Measurements from ENCODE around the gene IPP.
"Not testable (repeated sequence)": the region's sequence is repeated elsewhere in the genome, so short reads cannot be mapped to it uniquely, and the experiment has no call there.

Gene IPP

DNA sequence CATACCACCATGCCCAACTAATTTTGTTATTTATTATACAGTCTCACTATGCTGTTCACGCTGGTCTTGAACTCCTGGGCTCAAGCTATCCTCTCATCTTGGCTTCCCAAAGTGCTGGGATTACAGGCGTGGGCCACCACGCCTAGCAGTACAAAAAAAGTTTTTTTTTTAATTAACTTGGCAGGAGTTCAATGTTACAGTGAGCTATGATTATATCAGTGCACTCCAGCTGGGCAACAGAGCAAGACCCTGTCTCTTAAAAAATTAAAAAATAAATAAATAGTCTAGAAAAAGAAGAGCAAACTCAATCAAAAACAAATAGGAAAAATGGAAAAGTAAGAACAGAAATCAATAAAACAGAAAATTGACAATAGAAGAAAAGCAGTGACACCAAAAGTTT lies 36.7 kb downstream of the IPP start:
- Histone ChIP-seq H3K9me3 (ENCODE audit: control insufficient read depth, low read length) (no peaks in the 10 kb centered on the region), H3K36me3 (ENCODE audit: control insufficient read depth, insufficient read depth, low read length) (peaks cover 3% of the 10 kb centered on the region), H3K27ac (ENCODE audit: low read depth, low read length, severe bottlenecking) (no peak overlapping the region), H3K4me3 (ENCODE audit: extremely low read depth, insufficient read depth, low read length, poor library complexity, severe bottlenecking) (no peak overlapping the region), H3K4me1 (ENCODE audit: control insufficient read depth, insufficient read depth, low read length, poor library complexity, severe bottlenecking) (no peaks in the 10 kb centered on the region)
- 100% methylated on average over 1 of the region's 3 CpGs for WGBS, 2 experiments (ENCODE audit: insufficient coverage in 2 of 2)

GRCh38 chr1:45704637-45705036 lies 45.8 kb downstream of the IPP start:
- no peaks in the 10 kb centered on the region for H3K4me1 ChIP-seq (ENCODE audit: control insufficient read depth, insufficient read depth, low read length, poor library complexity, severe bottlenecking)
- H3K4me3 ChIP-seq (ENCODE audit: extremely low read depth, insufficient read depth, low read length, poor library complexity, severe bottlenecking): no peak overlapping the region
- 67 to 100% methylated on average over 1 of the region's 1 CpG for WGBS, 2 experiments (ENCODE audit: insufficient coverage in 2 of 2)
- H3K27ac ChIP-seq (ENCODE audit: low read depth, low read length, severe bottlenecking): no peak overlapping the region
- H3K36me3 ChIP-seq (ENCODE audit: control insufficient read depth, insufficient read depth, low read length): peaks cover under 1% of the 10 kb centered on the region
- H3K9me3 ChIP-seq (ENCODE audit: control insufficient read depth, low read length): no peaks in the 10 kb centered on the region

- Histone ChIP-seq H3K9me3 (ENCODE audit: control insufficient read depth, low read length) (no peaks in the 10 kb centered on the region), H3K4me1 (ENCODE audit: control insufficient read depth, insufficient read depth, low read length, poor library complexity, severe bottlenecking) (no peaks in the 10 kb centered on the region), H3K4me3 (ENCODE audit: extremely low read depth, insufficient read depth, low read length, poor library complexity, severe bottlenecking) (no peak overlapping the region), H3K27ac (ENCODE audit: low read depth, low read length, severe bottlenecking) (no peak overlapping the region), H3K36me3 (ENCODE audit: control insufficient read depth, insufficient read depth, low read length) (peaks cover 62% of the 10 kb centered on the region)
- 94 to 100% methylated on average over 6 of the region's 7 CpGs for WGBS, 2 experiments (ENCODE audit: insufficient coverage in 2 of 2)
Measured at GRCh38 chr1:45694823-45695222, 55.6 kb downstream of the IPP start.

GRCh38 chr1:45693811-45694210 lies 56.6 kb downstream of the IPP start:
- H3K27ac ChIP-seq (ENCODE audit: low read depth, low read length, severe bottlenecking); H3K9me3 ChIP-seq (ENCODE audit: control insufficient read depth, low read length); H3K4me1 ChIP-seq (ENCODE audit: control insufficient read depth, insufficient read depth, low read length, poor library complexity, severe bottlenecking); H3K4me3 ChIP-seq (ENCODE audit: extremely low read depth, insufficient read depth, low read length, poor library complexity, severe bottlenecking): not testable (repeated sequence)
- peaks cover 59% of the 10 kb centered on the region for H3K36me3 ChIP-seq (ENCODE audit: control insufficient read depth, insufficient read depth, low read length)
- WGBS, 2 experiments (ENCODE audit: insufficient coverage in 2 of 2): 60 to 93% methylated on average over 1 to 5 of the region's 8 CpGs

DNA sequence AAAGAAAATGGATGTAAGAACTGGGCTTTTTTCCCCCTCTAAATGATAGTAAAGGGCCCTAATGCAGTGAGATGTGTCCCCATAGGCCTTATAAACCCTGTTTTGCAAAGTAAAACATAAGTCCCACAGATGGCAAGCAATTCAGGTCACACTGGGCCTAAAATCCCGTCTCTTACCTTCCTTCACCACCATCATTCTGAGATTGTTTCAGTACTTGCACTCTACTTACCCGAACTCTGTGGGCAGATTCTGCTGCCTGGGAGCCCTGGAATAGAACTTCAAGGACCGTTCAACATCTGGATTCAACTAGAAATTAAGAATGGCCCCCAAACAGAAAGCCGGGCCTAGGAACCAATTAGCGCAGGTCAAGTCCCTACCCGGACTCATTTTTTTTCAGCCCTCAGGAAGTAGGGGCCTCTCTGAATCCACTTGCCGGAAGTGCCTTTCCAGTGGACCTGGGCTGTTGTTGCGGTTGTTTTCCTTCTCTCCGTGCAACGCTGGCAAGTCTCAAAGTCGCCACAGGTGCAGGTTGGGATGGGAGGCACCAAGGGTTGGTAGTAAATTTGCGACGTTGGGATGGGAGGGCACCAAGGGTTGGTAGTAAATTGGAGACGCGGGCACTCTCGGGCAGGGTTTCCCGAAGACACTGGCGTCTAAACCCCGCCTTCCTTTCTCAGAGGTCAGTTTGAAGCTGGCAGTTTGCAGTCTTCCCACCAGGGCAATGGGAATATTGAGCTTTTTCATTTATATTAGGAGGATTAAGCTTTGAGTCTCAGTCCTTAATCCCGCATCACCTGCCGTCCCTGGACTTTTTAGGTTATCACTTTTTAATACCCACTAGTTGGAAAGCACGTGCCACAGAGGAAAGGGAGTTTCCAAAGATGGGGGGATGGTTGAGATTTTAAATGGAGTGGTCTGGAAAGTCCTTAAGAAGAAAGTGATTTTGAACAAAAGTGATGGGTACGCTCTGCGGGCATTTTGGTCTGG lies 62.4 kb downstream of the IPP start, which contains the start of gene TMEM69:
TMEM69 (plus strand) TSS at position 428 of the 987 bp plus-strand sequence. CDS start 2,888 bp downstream, outside the sequence.
- peaks cover 3% of the 10 kb centered on the region for H3K4me1 ChIP-seq (ENCODE audit: control insufficient read depth, insufficient read depth, low read length, poor library complexity, severe bottlenecking)
- 4% methylated on average over 16 to 18 of the region's 24 CpGs for WGBS, 2 experiments (ENCODE audit: insufficient coverage in 2 of 2)
- H3K36me3 ChIP-seq (ENCODE audit: control insufficient read depth, insufficient read depth, low read length): peaks cover 22% of the 10 kb centered on the region
- H3K4me3 ChIP-seq (ENCODE audit: extremely low read depth, insufficient read depth, low read length, poor library complexity, severe bottlenecking): peak within 1 kb of the TSS; percentile 98
- no peaks in the 10 kb centered on the region for H3K9me3 ChIP-seq (ENCODE audit: control insufficient read depth, low read length)
- H3K27ac ChIP-seq (ENCODE audit: low read depth, low read length, severe bottlenecking): peak within 1 kb of the TSS; percentile 83

- H3K27ac ChIP-seq (ENCODE audit: low read depth, low read length, severe bottlenecking): peak overlapping the region; percentile 83
- 0 to 1% methylated on average over 41 of the region's 44 CpGs for WGBS, 2 experiments (ENCODE audit: insufficient coverage in 2 of 2)
- peak overlapping the region; percentile 98 for H3K4me3 ChIP-seq (ENCODE audit: extremely low read depth, insufficient read depth, low read length, poor library complexity, severe bottlenecking)
- peaks cover 15% of the 10 kb centered on the region for H3K36me3 ChIP-seq (ENCODE audit: control insufficient read depth, insufficient read depth, low read length)
- no peaks in the 10 kb centered on the region for H3K9me3 ChIP-seq (ENCODE audit: control insufficient read depth, low read length)
- peaks cover 3% of the 10 kb centered on the region for H3K4me1 ChIP-seq (ENCODE audit: control insufficient read depth, insufficient read depth, low read length, poor library complexity, severe bottlenecking)
Measured at GRCh38 chr1:45687014-45687753, 63.3 kb downstream of the IPP start.

- Histone ChIP-seq H3K9me3 (ENCODE audit: control insufficient read depth, low read length) (no peaks in the 10 kb centered on the region), H3K4me3 (ENCODE audit: extremely low read depth, insufficient read depth, low read length, poor library complexity, severe bottlenecking) (peak within 1 kb of the TSS; percentile 98), H3K36me3 (ENCODE audit: control insufficient read depth, insufficient read depth, low read length) (peaks cover 7% of the 10 kb centered on the region), H3K4me1 (ENCODE audit: control insufficient read depth, insufficient read depth, low read length, poor library complexity, severe bottlenecking) (peaks cover 3% of the 10 kb centered on the region), H3K27ac (ENCODE audit: low read depth, low read length, severe bottlenecking) (peak within 1 kb of the TSS; percentile 86)
- WGBS, 2 experiments (ENCODE audit: insufficient coverage in 2 of 2): 0% methylated on average over 37 to 41 of the region's 52 CpGs
Measured at GRCh38 chr1:45686288-45687013, 64.0 kb downstream of the IPP start, which contains the start of gene GPBP1L1. Gene GPBP1L1, minus strand, starts transcription at chr1:45686533. Its CDS starts 27,446 bp downstream, at chr1:45659087.

DNA sequence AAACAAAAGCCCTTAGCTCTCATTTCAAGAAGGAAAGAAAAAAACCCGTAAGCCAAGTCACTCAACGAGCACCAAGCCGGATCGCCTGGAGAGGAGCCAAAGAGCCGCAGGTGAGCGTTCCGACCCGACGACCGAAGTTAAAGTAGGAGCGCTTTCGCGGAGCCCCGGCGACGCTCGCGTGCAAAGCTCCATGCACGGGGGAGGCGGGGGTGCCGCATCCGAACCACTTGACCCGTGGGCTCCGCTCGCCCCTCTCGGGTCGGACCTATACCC lies 64.5 kb downstream of the IPP start:
- Histone ChIP-seq H3K27ac (ENCODE audit: low read depth, low read length, severe bottlenecking) (peak overlapping the region; percentile 86), H3K9me3 (ENCODE audit: control insufficient read depth, low read length) (no peaks in the 10 kb centered on the region), H3K4me3 (ENCODE audit: extremely low read depth, insufficient read depth, low read length, poor library complexity, severe bottlenecking) (peak overlapping the region; percentile 98), H3K4me1 (ENCODE audit: control insufficient read depth, insufficient read depth, low read length, poor library complexity, severe bottlenecking) (peaks cover 3% of the 10 kb centered on the region), H3K36me3 (ENCODE audit: control insufficient read depth, insufficient read depth, low read length) (peaks cover 2% of the 10 kb centered on the region)
- 0% methylated on average over 25 of the region's 27 CpGs for WGBS, 2 experiments (ENCODE audit: insufficient coverage in 2 of 2)

GRCh38 chr1:45685308-45686014 lies 65.0 kb downstream of the IPP start:
- no peaks in the 10 kb centered on the region for H3K36me3 ChIP-seq (ENCODE audit: control insufficient read depth, insufficient read depth, low read length)
- H3K9me3 ChIP-seq (ENCODE audit: control insufficient read depth, low read length): no peaks in the 10 kb centered on the region
- H3K27ac ChIP-seq (ENCODE audit: low read depth, low read length, severe bottlenecking): peak overlapping the region; percentile 86
- 0% methylated on average over 3 of the region's 13 CpGs; no CpG with 5 or more reads in 1 of the 2 experiments for WGBS, 2 experiments (ENCODE audit: insufficient coverage in 2 of 2)
- H3K4me1 ChIP-seq (ENCODE audit: control insufficient read depth, insufficient read depth, low read length, poor library complexity, severe bottlenecking): peaks cover 3% of the 10 kb centered on the region
- H3K4me3 ChIP-seq (ENCODE audit: extremely low read depth, insufficient read depth, low read length, poor library complexity, severe bottlenecking): peak overlapping the region; percentile 98

- Histone ChIP-seq H3K9me3 (ENCODE audit: control insufficient read depth, low read length) (no peaks in the 10 kb centered on the region), H3K4me1 (ENCODE audit: control insufficient read depth, insufficient read depth, low read length, poor library complexity, severe bottlenecking) (peaks cover 3% of the 10 kb centered on the region), H3K4me3 (ENCODE audit: extremely low read depth, insufficient read depth, low read length, poor library complexity, severe bottlenecking) (peak overlapping the region; percentile 98), H3K36me3 (ENCODE audit: control insufficient read depth, insufficient read depth, low read length) (no peaks in the 10 kb centered on the region), H3K27ac (ENCODE audit: low read depth, low read length, severe bottlenecking) (no peak overlapping the region)
- WGBS, 2 experiments (ENCODE audit: insufficient coverage in 2 of 2): 100% methylated on average over 1 of the region's 2 CpGs; no CpG with 5 or more reads in 1 of the 2 experiments
Measured at GRCh38 chr1:45684402-45684801, 66.1 kb downstream of the IPP start.

Measured in mesodermal cell (in vitro differentiated cells).